ENCODE results near the gene SH2D3A. TPM values are rescaled to one million over a fixed set of nuclear protein-coding genes. Genes with fewer than 3 reads are reported as not detected.
"Not testable (repeated sequence)": the region's sequence is repeated elsewhere in the genome, so short reads cannot be mapped to it uniquely, and the experiment has no call there.

The SH2D3A gene
- total RNA-seq, 1 experiment from 2014 or later: 2.2 TPM

DNA sequence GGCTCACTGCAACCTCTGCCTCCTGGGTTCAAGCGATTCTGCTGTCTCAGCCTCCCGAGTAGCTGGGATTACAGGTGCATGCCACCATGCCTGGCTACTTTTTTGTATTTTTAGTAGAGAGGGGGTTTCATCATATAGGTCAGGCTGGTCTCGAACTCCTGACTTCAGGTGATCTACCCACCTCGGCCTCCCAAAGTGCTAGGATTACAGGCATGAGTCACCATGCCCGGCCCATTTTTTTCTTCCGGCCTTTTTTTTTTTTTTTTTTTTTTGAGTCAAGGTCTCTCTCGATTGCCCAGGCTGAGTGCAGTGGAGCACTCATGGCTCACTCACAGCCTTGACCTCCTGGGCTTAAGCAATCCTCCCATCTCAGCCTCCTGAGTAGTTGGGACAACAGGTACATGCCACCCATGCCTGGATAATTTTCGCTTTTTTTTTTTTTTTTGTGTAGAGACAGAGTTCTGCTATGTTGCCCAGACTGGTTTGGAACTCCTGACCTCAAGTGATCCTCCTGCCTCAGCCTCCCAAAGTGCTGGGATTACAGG is 4.9 kb downstream of the SH2D3A start:
- intact Hi-C loops (cut with micrococcal nuclease; ENCODE audit: unreplicated experiment); H3K27ac ChIP-seq (ENCODE audit: low read length); H3K4me3 ChIP-seq (ENCODE audit: low read depth in 2 of 2, low read length in 2 of 2); H3K27me3 ChIP-seq (ENCODE audit: control insufficient read depth, insufficient read depth, low read length); in situ Hi-C loops (cut with HindIII; ENCODE audit: low pct_unique_long_range_greater_than_20kb, low sequenced_read_pairs); POLR2A ChIA-PET; BruUV-seq (replicated peaks); H3K36me3 ChIP-seq (ENCODE audit: control insufficient read depth, insufficient read depth, low read length); H3K9me3 ChIP-seq (ENCODE audit: control insufficient read depth, insufficient read depth, low read depth, low read length); H3K4me1 ChIP-seq (ENCODE audit: control insufficient read depth, insufficient read depth, low read length); ATAC-seq; DNase-seq (ENCODE audit: low read depth, low spot score): not testable (repeated sequence)
- CTCF ChIA-PET: interaction anchor here (0.7 kb wide), 1 partner anchor 68 kb away, joined by 5 read pairs; no protein-coding TSS in a partner anchor

DNA sequence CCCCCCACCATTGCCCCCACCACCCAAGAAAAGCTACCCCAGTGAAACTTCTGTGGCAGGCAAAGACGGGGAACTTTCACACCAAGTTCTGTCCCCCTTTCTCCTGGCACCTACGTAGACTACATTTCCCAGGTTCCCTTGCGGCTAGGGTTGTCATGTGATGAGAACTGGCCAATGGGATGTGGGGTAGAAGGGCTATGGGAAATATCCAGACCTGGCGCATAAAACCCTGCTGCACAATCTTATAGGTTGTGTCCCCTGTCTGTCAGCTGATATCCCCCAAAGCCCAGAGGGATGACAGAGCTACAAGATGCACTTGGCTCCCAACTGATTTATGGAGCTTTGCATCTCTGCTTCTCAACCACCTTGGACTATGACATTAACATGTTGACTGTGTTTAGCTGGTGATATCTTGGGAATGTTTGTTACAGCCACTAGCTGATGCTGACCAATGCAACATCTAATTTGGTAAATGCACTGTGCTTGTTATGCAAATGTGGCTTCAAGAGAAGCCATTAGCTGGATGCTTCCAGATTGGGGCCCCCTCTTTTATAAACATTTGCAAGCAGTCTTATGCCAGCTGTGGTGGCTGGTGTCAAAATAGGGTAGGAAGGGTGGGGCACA is 6.1 kb downstream of the SH2D3A start:
- H3K27ac ChIP-seq (ENCODE audit: low read length): no peak overlapping the region
- in situ Hi-C loops (cut with HindIII; ENCODE audit: low pct_unique_long_range_greater_than_20kb, low sequenced_read_pairs) (no loop called here), intact Hi-C loops (cut with micrococcal nuclease; ENCODE audit: unreplicated experiment) (no loop called here)
- H3K9me3 ChIP-seq (ENCODE audit: control insufficient read depth, insufficient read depth, low read depth, low read length): no peaks in the 10 kb centered on the region
- TF ChIP-seq TCF7L2 (IDR thresholded peaks at IDR 0.05; ENCODE audit: low read depth, low read length): no peak
- TF ChIP-seq, protein P1, sequence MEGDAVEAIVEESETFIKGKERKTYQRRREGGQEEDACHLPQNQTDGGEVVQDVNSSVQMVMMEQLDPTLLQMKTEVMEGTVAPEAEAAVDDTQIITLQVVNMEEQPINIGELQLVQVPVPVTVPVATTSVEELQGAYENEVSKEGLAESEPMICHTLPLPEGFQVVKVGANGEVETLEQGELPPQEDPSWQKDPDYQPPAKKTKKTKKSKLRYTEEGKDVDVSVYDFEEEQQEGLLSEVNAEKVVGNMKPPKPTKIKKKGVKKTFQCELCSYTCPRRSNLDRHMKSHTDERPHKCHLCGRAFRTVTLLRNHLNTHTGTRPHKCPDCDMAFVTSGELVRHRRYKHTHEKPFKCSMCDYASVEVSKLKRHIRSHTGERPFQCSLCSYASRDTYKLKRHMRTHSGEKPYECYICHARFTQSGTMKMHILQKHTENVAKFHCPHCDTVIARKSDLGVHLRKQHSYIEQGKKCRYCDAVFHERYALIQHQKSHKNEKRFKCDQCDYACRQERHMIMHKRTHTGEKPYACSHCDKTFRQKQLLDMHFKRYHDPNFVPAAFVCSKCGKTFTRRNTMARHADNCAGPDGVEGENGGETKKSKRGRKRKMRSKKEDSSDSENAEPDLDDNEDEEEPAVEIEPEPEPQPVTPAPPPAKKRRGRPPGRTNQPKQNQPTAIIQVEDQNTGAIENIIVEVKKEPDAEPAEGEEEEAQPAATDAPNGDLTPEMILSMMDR (IDR thresholded peaks at IDR 0.05): no peak
- TF ChIP-seq, protein P2, sequence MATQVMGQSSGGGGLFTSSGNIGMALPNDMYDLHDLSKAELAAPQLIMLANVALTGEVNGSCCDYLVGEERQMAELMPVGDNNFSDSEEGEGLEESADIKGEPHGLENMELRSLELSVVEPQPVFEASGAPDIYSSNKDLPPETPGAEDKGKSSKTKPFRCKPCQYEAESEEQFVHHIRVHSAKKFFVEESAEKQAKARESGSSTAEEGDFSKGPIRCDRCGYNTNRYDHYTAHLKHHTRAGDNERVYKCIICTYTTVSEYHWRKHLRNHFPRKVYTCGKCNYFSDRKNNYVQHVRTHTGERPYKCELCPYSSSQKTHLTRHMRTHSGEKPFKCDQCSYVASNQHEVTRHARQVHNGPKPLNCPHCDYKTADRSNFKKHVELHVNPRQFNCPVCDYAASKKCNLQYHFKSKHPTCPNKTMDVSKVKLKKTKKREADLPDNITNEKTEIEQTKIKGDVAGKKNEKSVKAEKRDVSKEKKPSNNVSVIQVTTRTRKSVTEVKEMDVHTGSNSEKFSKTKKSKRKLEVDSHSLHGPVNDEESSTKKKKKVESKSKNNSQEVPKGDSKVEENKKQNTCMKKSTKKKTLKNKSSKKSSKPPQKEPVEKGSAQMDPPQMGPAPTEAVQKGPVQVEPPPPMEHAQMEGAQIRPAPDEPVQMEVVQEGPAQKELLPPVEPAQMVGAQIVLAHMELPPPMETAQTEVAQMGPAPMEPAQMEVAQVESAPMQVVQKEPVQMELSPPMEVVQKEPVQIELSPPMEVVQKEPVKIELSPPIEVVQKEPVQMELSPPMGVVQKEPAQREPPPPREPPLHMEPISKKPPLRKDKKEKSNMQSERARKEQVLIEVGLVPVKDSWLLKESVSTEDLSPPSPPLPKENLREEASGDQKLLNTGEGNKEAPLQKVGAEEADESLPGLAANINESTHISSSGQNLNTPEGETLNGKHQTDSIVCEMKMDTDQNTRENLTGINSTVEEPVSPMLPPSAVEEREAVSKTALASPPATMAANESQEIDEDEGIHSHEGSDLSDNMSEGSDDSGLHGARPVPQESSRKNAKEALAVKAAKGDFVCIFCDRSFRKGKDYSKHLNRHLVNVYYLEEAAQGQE (IDR thresholded peaks at IDR 0.05; ENCODE audit: insufficient read depth in 1 of 2, low read depth in 2 of 2, low read length in 1 of 2): no peak
- TF ChIP-seq POLR2AphosphoS5 (IDR thresholded peaks at IDR 0.05; ENCODE audit: low read depth, low read length): no peak
- no peak for TF ChIP-seq SIN3A (IDR thresholded peaks at IDR 0.05; ENCODE audit: borderline replicate concordance, insufficient read depth, low read depth, low read length)
- no peak for DNase-seq (ENCODE audit: low read depth, low spot score)
- POLR2A ChIA-PET: no interaction called here
- H3K4me1 ChIP-seq (ENCODE audit: control insufficient read depth, insufficient read depth, low read length): no peaks in the 10 kb centered on the region
- no peaks in the 10 kb centered on the region for H3K36me3 ChIP-seq (ENCODE audit: control insufficient read depth, insufficient read depth, low read length)
- CTCF ChIA-PET: no interaction called here
- 0 out of 2 replicates have a peak, but pooled peaks have one; percentile 42 for ATAC-seq
- H3K4me3 ChIP-seq (ENCODE audit: low read depth in 2 of 2, low read length in 2 of 2): no peak overlapping the region
- H3K27me3 ChIP-seq (ENCODE audit: control insufficient read depth, insufficient read depth, low read length): no peaks in the 10 kb centered on the region
- BruUV-seq (replicated peaks): no TSS peak

DNA sequence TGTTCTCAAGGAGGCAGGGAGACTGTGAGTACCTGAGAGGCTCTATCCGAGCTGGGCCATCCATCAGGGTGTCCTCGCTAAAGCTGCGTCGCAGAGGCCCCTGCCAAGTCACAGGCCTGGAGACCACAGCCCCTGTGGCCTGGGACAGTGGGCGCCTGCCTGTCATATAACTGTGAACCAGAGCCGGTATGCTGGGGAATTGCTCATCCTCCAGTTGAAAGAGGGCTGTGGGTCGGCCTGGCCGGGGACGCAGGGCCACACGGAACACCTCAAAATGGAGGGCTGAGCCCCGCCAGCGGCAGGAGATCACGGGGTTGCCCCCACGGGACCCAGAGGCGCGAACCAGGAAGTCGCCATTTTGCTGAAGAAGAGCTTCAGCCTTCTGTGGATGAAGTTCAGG is 6.6 kb downstream of the SH2D3A start:
- Histone ChIP-seq H3K4me1 (ENCODE audit: control insufficient read depth, insufficient read depth, low read length) (no peaks in the 10 kb centered on the region), H3K27ac (ENCODE audit: low read length) (no peak overlapping the region), H3K27me3 (ENCODE audit: control insufficient read depth, insufficient read depth, low read length) (no peaks in the 10 kb centered on the region), H3K4me3 (ENCODE audit: low read depth in 2 of 2, low read length in 2 of 2) (no peak overlapping the region), H3K9me3 (ENCODE audit: control insufficient read depth, insufficient read depth, low read depth, low read length) (no peaks in the 10 kb centered on the region), H3K36me3 (ENCODE audit: control insufficient read depth, insufficient read depth, low read length) (no peaks in the 10 kb centered on the region)
- intact Hi-C loops (cut with micrococcal nuclease; ENCODE audit: unreplicated experiment): no loop called here
- TF ChIP-seq, protein P1 (IDR thresholded peaks at IDR 0.05): no peak
- TF ChIP-seq POLR2AphosphoS5 (IDR thresholded peaks at IDR 0.05; ENCODE audit: low read depth, low read length) (no peak), SIN3A (IDR thresholded peaks at IDR 0.05; ENCODE audit: borderline replicate concordance, insufficient read depth, low read depth, low read length) (no peak), TCF7L2 (IDR thresholded peaks at IDR 0.05; ENCODE audit: low read depth, low read length) (no peak)
- TF ChIP-seq, protein P2 (IDR thresholded peaks at IDR 0.05; ENCODE audit: insufficient read depth in 1 of 2, low read depth in 2 of 2, low read length in 1 of 2): no peak
- DNase-seq (ENCODE audit: low read depth, low spot score) (no peak), ATAC-seq (no peak)
- in situ Hi-C loops (cut with HindIII; ENCODE audit: low pct_unique_long_range_greater_than_20kb, low sequenced_read_pairs): no loop called here
- no TSS peak for BruUV-seq (replicated peaks)
- ChIA-PET CTCF (no interaction called here), POLR2A (interaction anchor here (0.7 kb wide), 1 partner anchor 52 kb away, joined by 3 read pairs; no protein-coding TSS in a partner anchor)
